DND-41 (cell line): ENCODE results near the gene PPP2CA.
A peak's percentile ranks its signal among the peaks of the same experiment; 100 is the strongest.

Experiments
- ATAC-seq: fragments of 200-7000 bp; cut with Tn5 transposase; 3 replicates; pipeline ENCODE4 v1.9.1; 2021; ENCODE audit warnings: low read depth; ENCODE audit not compliant: insufficient read depth
- DNase-seq: peaks from one replicate; pipeline ENCODE4 v3.0.0-alpha.2; 2020
- H2AFZ ChIP-seq: 2 replicates; pipeline ENCODE4 v1.6.0; 2012; ENCODE audit warnings: low read depth, low read length
- H3K27ac ChIP-seq: 2 replicates; pipeline ENCODE4 v1.5.1; 2012; ENCODE audit warnings: low read length, inconsistent platforms
- H3K27me3 ChIP-seq: fragments of 200-600 bp; sonication (generic); 2 replicates; pipeline ENCODE4 v1.6.0; 2012; ENCODE audit warnings: low read length, mild to moderate bottlenecking, inconsistent platforms; ENCODE audit not compliant: insufficient read depth, poor library complexity
- H3K36me3 ChIP-seq: 2 replicates; pipeline ENCODE4 v1.5.1; 2012; ENCODE audit warnings: low read length, inconsistent platforms; ENCODE audit not compliant: insufficient read depth
- H3K4me1 ChIP-seq: 2 replicates; pipeline ENCODE4 v1.5.1; 2012; ENCODE audit warnings: mild to moderate bottlenecking, low read length; ENCODE audit not compliant: insufficient read depth
- H3K4me2 ChIP-seq: 2 replicates; pipeline ENCODE4 v1.6.0; 2012; ENCODE audit warnings: mild to moderate bottlenecking, moderate library complexity, low read length, inconsistent platforms; ENCODE audit not compliant: insufficient read depth
- H3K4me3 ChIP-seq, 2 experiments: fragments of 200-600 bp in 1 of 2; shearing (Covaris generic) in 1 of 2; 2 replicates each; pipeline ENCODE4 v1.5.1; 2012 to 2016; ENCODE audit warnings: inconsistent platforms in 2 of 2, low read length in 2 of 2, mild to moderate bottlenecking in 2 of 2, low read depth in 1 of 2, moderate library complexity in 1 of 2
- H3K79me2 ChIP-seq: 2 replicates; pipeline ENCODE4 v1.6.0; 2012; ENCODE audit warnings: low read length, inconsistent platforms; ENCODE audit not compliant: insufficient read depth
- H3K9ac ChIP-seq: 2 replicates; pipeline ENCODE4 v1.6.0; 2012; ENCODE audit warnings: low read depth, mild to moderate bottlenecking, inconsistent platforms, low read length, moderate library complexity
- H3K9me3 ChIP-seq: 2 replicates; pipeline ENCODE4 v1.5.1; 2012; ENCODE audit warnings: low read length, moderate library complexity, mild to moderate bottlenecking, inconsistent platforms; ENCODE audit not compliant: insufficient read depth, severe bottlenecking
- H4K20me1 ChIP-seq: 2 replicates; pipeline ENCODE4 v1.6.0; 2012; ENCODE audit warnings: low read length; ENCODE audit not compliant: insufficient read depth
- CTCF ChIP-seq: IDR thresholded peaks from 2 replicates; pipeline ENCODE4 v1.5.1; 2012; ENCODE audit warnings: borderline replicate concordance, low read length, moderate library complexity, mild to moderate bottlenecking; ENCODE audit not compliant: poor library complexity, severe bottlenecking; ENCODE audit errors: extremely low read depth
- EZH2 ChIP-seq: IDR thresholded peaks from 3 replicates; pipeline ENCODE4 v1.6.1; 2012; ENCODE audit warnings: borderline replicate concordance, low read depth, mild to moderate bottlenecking, moderate library complexity, low read length, inconsistent platforms; ENCODE audit not compliant: severe bottlenecking

PPP2CA gene

GRCh38 chr5:134236820-134237219, 10.9 kb upstream of the PPP2CA start:
- Histone ChIP-seq H3K9me3 (no peaks in the 10 kb centered on the region), H3K4me3 (no peak overlapping the region), H3K79me2 (no peaks in the 10 kb centered on the region), H3K27me3 (no peaks in the 10 kb centered on the region), H3K9ac (no peak overlapping the region), H3K36me3 (no peaks in the 10 kb centered on the region), H2AFZ (no peak overlapping the region), H3K27ac (no peak overlapping the region), H4K20me1 (no peaks in the 10 kb centered on the region), H3K4me2 (no peak overlapping the region), H3K4me1 (no peaks in the 10 kb centered on the region)
- DNase-seq (no peak), ATAC-seq (no peak)
- TF ChIP-seq EZH2 (no peak), CTCF (no peak)

- Histone ChIP-seq H3K27me3 (no peaks in the 10 kb centered on the region), H4K20me1 (no peaks in the 10 kb centered on the region), H3K4me2 (no peak overlapping the region), H3K9me3 (no peaks in the 10 kb centered on the region), H3K4me3 (no peak overlapping the region), H3K9ac (no peak overlapping the region), H3K4me1 (no peaks in the 10 kb centered on the region), H3K36me3 (no peaks in the 10 kb centered on the region), H3K27ac (no peak overlapping the region), H3K79me2 (no peaks in the 10 kb centered on the region), H2AFZ (no peak overlapping the region)
- ATAC-seq (no peak), DNase-seq (no peak)
- TF ChIP-seq EZH2, result no peak
- TF ChIP-seq CTCF, result no peak
Measured at GRCh38 chr5:134236318-134236717, 10.4 kb upstream of the PPP2CA start.

GRCh38 chr5:134228624-134229023, 2.8 kb upstream of the PPP2CA start:
- ATAC-seq (no peak), DNase-seq (no peak)
- TF ChIP-seq EZH2 (no peak), CTCF (no peak)
- Histone ChIP-seq H3K4me1 (peaks cover 23% of the 10 kb centered on the region), H3K9ac (no peak overlapping the region), H3K27me3 (no peaks in the 10 kb centered on the region), H3K27ac (no peak overlapping the region), H3K36me3 (peaks cover 22% of the 10 kb centered on the region), H3K4me3 (no peak overlapping the region), H2AFZ (no peak overlapping the region), H3K4me2 (no peak overlapping the region), H3K9me3 (no peaks in the 10 kb centered on the region), H4K20me1 (peaks cover 17% of the 10 kb centered on the region), H3K79me2 (peaks cover 37% of the 10 kb centered on the region)

- DNase-seq, result no peak
- H3K27ac ChIP-seq, result no peak overlapping the region
Measured at GRCh38 chr5:134227776-134228175, 1.9 kb upstream of the PPP2CA start.

More at GRCh38 chr5:134227776-134228175, 1.9 kb upstream of the PPP2CA start:
- Histone ChIP-seq H3K79me2 (peaks cover 46% of the 10 kb centered on the region), H3K4me1 (peaks cover 31% of the 10 kb centered on the region), H4K20me1 (peaks cover 25% of the 10 kb centered on the region), H3K9ac (no peak overlapping the region), H2AFZ (no peak overlapping the region), H3K4me2 (0 out of 2 replicates have a peak overlapping the region, but pooled peaks have one; percentile 81), H3K27me3 (no peaks in the 10 kb centered on the region), H3K36me3 (peaks cover 28% of the 10 kb centered on the region), H3K9me3 (no peaks in the 10 kb centered on the region), H3K4me3 (no peak overlapping the region)
- no peak for TF ChIP-seq CTCF
- ATAC-seq, result no peak
